Cardiac muscle cell (in vitro differentiated cells and primary cell): ENCODE results near the gene CD59. TPM values are rescaled to one million over a fixed set of nuclear protein-coding genes. Genes with fewer than 3 reads are reported as not detected.

ENCODE experiments used
- DNase-seq, 2 donors: peaks; one replicate each; pipeline versions ENCODE4 v3.0.0 to v3.0.0-alpha.2; 2010 to 2017; ENCODE audit warnings: low read depth in 1 of 2, low spot score in 1 of 2
- H3K27ac ChIP-seq: fragments of 200-600 bp; sonication (generic); 2 replicates; pipeline ENCODE4 v1.5.1; 2016
- H3K27me3 ChIP-seq: fragments of 200-600 bp; sonication (generic); 2 replicates; pipeline ENCODE4 v1.6.0; 2016; ENCODE audit warnings: control low read depth
- H3K36me3 ChIP-seq: fragments of 200-600 bp; sonication (generic); 2 replicates; pipeline ENCODE4 v1.5.1; 2016; ENCODE audit warnings: control low read depth
- H3K4me1 ChIP-seq: fragments of 200-600 bp; sonication (generic); 2 replicates; pipeline ENCODE4 v1.8.1; 2017; ENCODE audit warnings: low read depth, mild to moderate bottlenecking, mixed run types
- H3K4me3 ChIP-seq: fragments of 200-600 bp; sonication (generic); 2 replicates; pipeline ENCODE4 v1.5.1; 2016; ENCODE audit warnings: mild to moderate bottlenecking
- H3K9me3 ChIP-seq: fragments of 200-600 bp; sonication (generic); 2 replicates; pipeline ENCODE4 v1.5.1; 2017; ENCODE audit warnings: low read depth, mild to moderate bottlenecking, control low read depth
- polyA plus RNA-seq: library from polyadenylated mRNA; unstranded; fragments of >200 nt; fragmentation: Nextera tagmentation; extraction: Ambion mirVana; gene quantifications from 2 replicates; pipeline ENCODE4 v1.2.1, GENCODE V29; 2016
- total RNA-seq: library from RNA; depleted of rRNA; stranded (reverse); fragments of >200 nt; gene quantifications from 2 replicates; pipeline ENCODE4 v1.2.3, GENCODE V29; 2016
- TF ChIP-seq, protein P1 (sequence below): IDR thresholded peaks from 2 replicates; pipeline ENCODE4 v1.5.1; 2012; ENCODE audit warnings: low read depth, mild to moderate bottlenecking, low read length

Gene CD59
- total and polyA plus RNA-seq, 2 experiments from 2014 or later, result 60.6 to 108 TPM

DNA sequence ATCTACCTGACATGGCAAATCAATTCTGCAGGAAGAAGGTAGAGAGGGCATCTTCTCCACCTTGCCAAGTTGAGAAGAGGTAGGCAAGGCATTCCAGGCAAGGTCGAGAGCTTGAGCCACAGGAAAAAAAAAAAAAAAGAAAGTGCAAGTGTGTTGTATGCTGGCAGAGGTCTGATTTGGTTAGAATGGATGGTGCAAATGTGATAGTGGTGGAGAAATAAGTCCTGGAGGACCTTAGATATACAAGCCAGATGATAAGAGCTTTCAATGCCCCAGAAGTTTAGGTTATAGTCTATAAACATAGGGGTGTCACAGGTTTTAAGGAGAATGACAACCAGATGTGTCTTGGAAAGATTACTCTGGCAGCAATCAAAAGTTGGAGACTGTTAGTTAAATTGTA is 36.6 kb upstream of the CD59 start:
- Histone ChIP-seq H3K4me1 (peaks cover 9% of the 10 kb centered on the region), H3K9me3 (no peaks in the 10 kb centered on the region), H3K27ac (no peak overlapping the region), H3K27me3 (peaks cover 23% of the 10 kb centered on the region), H3K36me3 (peaks cover 9% of the 10 kb centered on the region), H3K4me3 (peak overlapping the region; percentile 88)
- no peak for DNase-seq
- TF ChIP-seq, protein P1, sequence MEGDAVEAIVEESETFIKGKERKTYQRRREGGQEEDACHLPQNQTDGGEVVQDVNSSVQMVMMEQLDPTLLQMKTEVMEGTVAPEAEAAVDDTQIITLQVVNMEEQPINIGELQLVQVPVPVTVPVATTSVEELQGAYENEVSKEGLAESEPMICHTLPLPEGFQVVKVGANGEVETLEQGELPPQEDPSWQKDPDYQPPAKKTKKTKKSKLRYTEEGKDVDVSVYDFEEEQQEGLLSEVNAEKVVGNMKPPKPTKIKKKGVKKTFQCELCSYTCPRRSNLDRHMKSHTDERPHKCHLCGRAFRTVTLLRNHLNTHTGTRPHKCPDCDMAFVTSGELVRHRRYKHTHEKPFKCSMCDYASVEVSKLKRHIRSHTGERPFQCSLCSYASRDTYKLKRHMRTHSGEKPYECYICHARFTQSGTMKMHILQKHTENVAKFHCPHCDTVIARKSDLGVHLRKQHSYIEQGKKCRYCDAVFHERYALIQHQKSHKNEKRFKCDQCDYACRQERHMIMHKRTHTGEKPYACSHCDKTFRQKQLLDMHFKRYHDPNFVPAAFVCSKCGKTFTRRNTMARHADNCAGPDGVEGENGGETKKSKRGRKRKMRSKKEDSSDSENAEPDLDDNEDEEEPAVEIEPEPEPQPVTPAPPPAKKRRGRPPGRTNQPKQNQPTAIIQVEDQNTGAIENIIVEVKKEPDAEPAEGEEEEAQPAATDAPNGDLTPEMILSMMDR, result no peak

DNA sequence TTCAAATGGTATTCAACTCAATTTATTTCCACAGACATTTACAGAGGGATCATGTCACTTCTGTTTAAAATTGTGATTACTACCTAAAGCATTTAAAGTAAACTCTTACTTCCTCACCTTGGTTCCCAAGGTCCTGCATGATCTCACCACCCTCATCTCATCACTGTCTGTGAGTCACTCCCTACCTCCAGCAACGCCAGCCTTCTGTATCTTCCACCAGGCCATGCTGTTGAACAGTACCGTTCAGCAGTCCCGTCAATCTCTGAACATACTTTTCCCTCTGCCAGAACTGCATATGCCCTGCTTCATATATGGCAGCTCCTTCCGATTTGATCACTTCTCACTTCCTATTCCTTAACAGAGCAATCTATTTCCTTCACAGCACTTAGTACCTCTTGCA is 36.1 kb upstream of the CD59 start:
- H3K27me3 ChIP-seq, result peaks cover 23% of the 10 kb centered on the region
- no peak overlapping the region for H3K27ac ChIP-seq
- TF ChIP-seq, protein P1, result no peak
- no peak for DNase-seq
- H3K9me3 ChIP-seq, result no peaks in the 10 kb centered on the region
- H3K36me3 ChIP-seq, result peaks cover 11% of the 10 kb centered on the region
- no peak overlapping the region for H3K4me3 ChIP-seq
- peaks cover 8% of the 10 kb centered on the region for H3K4me1 ChIP-seq

DNA sequence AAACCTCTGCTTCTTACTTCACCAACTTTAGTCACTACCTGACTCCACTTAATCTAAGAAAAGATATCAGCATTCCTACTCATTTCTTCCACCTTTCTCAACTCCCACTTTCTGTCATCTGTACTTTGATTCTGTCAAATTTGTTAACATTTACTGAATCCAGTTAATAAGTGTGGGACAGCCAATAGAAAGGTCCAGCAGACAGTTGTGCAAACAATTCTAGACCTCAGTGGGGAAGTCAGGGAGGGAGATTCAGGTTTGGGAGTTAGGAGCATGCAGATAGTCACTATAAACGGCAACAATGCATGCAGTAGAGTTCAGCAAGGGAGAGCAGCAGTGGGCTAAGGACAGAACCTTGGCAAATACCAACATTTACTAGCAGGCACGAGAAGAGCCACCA is 34.0 kb upstream of the CD59 start:
- peaks cover 8% of the 10 kb centered on the region for H3K4me1 ChIP-seq
- no peak overlapping the region for H3K4me3 ChIP-seq
- H3K9me3 ChIP-seq, result no peaks in the 10 kb centered on the region
- peaks cover 11% of the 10 kb centered on the region for H3K36me3 ChIP-seq
- TF ChIP-seq, protein P1, result no peak
- peaks cover 5% of the 10 kb centered on the region for H3K27me3 ChIP-seq
- H3K27ac ChIP-seq, result no peak overlapping the region
- no peak for DNase-seq

DNA sequence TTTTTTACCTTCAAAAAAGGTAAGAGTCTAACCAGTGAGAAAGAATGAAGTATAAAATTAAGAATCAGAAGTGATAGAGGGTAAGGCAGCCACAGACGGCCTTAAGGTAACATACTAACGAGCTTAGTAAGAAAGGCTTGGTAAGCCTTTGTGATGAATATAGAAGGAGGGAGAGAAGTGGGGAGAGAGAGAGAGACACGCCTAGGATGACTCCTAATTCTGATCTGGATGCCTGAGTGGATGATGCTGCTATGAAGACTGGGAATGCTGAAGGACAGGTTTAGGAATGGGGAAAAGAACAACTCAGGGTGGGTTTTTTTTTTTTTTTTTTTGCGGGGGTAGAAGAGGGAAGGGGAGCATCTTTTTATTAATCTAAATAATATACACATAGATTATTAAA is 33.3 kb upstream of the CD59 start:
- peaks cover 11% of the 10 kb centered on the region for H3K36me3 ChIP-seq
- peaks cover 8% of the 10 kb centered on the region for H3K4me1 ChIP-seq
- TF ChIP-seq, protein P1, result no peak
- H3K4me3 ChIP-seq, result no peak overlapping the region
- H3K27me3 ChIP-seq, result no peaks in the 10 kb centered on the region
- no peak overlapping the region for H3K27ac ChIP-seq
- no peaks in the 10 kb centered on the region for H3K9me3 ChIP-seq
- no peak for DNase-seq

DNA sequence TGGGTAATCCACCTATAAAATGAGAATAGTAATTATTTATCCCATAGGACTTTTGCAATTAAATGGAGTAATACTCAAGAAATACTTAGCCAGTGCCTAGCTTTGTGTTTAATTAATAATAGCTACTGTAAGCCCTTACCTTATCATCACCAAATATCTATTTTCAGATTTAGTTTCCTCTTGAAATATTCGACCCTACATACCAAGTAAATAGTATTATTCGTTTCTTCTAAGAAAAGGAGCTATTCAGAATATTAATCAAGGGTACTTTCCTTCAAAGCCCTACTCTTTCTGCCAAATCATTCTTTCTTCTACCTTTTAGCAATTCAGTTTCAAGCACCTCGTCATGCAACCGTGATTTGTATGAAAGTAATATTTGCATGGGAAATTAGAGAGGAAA is 31.4 kb upstream of the CD59 start:
- H3K4me3 ChIP-seq, result no peak overlapping the region
- no peak for DNase-seq
- peaks cover 15% of the 10 kb centered on the region for H3K36me3 ChIP-seq
- no peaks in the 10 kb centered on the region for H3K4me1 ChIP-seq
- H3K27me3 ChIP-seq, result no peaks in the 10 kb centered on the region
- no peaks in the 10 kb centered on the region for H3K9me3 ChIP-seq
- H3K27ac ChIP-seq, result no peak overlapping the region
- TF ChIP-seq, protein P1, result no peak

DNA sequence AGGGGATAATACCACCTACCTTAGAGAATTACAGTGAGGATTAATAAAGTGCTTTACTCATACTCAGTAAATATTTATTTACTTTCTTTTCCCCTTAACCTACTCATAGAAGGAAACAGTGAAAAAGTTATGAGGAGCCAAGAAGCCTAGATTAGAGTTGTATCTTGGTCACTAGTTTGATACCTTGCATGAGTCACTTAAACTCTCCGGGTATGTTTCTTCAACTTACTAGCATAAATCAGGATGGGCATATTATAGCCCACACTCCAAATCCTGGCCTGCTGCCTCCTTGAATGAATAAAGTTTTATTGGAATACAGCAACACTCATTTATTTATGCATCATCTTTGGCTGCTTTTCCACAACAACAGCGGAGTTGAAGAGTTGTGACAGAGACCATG is 29.9 kb upstream of the CD59 start:
- DNase-seq, result no peak
- Histone ChIP-seq H3K36me3 (peaks cover 17% of the 10 kb centered on the region), H3K4me3 (no peak overlapping the region), H3K27me3 (no peaks in the 10 kb centered on the region), H3K4me1 (no peaks in the 10 kb centered on the region), H3K9me3 (no peaks in the 10 kb centered on the region), H3K27ac (no peak overlapping the region)
- TF ChIP-seq, protein P1, result no peak
